Measurements from ENCODE around the gene ULBP3.
"Not testable (repeated sequence)": the region's sequence is repeated elsewhere in the genome, so short reads cannot be mapped to it uniquely, and the experiment has no call there.

ULBP3 gene

DNA sequence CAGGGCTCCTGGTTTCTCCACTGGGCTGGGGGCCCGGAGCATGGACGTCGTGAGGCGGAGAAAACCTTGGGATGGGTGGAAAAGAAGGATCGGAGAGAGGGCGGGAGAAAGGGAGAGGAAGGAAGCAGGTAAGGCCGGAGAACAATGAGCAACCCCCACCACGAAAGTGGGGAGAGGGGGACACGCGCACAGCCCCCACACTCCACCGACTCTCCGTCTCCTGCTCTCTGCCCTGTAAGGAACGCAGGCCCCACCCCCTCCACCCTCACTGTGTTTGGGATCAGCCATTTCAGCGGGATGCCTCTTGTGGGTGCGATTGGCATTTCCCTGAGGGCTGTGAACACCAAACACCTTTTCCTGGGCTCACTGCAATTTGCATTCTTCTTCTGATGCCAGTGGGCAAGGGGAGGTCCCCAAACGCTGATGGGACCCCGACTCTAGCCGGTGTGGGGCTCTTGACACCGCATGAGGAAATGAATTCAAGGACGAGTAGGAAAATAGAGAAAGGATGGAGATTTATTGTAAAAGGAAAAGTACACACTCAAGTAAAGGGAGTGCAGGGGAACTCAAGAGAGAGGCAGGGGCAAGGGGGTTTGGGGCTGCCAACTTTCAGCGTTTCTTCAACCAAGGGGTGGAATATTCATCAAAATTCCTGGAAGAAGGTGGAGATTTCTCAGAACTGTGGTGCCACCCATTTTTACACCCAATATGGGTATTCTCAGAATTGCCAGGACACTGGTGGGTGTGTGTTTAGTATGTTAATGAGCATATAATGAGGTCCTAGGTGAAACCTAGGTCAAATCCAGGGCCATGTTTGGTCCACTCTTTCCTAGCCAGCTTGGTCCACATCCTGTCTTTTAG lies 30.5 kb downstream of the ULBP3 start:
- no peak for DNase-seq

DNA sequence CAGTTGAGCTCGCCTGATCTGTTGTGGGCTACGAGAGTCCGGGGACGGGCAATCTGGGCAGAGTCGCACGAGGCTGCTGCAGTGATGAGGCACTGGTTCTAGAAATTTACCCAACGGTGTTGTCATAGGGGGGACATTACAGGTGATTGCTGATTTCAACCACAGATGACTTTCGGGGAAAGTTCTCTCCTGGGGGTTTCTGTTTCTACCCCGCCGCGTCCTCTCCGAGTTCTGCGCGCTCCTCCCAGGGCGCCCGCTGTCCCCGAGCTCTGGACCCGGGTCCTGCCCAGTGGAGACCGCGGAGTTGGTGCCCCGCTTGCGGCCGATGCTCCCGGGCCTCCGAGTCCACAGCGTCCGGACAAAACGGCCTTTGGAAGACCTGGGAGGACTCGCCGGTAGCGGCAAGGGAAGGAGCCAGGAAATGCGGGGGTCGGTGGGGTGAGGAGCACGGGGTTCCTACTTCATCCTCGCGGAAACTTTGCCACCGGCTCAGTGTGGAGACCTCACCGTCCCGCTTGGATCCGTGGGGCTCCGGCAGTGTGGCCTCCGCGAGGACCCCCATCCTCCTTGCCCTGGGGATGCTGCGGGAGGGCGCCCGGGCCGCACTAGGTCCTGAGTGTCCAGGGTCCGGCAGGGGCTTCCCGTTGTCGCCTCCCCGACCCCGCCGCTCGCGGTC lies 31.3 kb downstream of the ULBP3 start:
- DNase-seq = no peak

DNA sequence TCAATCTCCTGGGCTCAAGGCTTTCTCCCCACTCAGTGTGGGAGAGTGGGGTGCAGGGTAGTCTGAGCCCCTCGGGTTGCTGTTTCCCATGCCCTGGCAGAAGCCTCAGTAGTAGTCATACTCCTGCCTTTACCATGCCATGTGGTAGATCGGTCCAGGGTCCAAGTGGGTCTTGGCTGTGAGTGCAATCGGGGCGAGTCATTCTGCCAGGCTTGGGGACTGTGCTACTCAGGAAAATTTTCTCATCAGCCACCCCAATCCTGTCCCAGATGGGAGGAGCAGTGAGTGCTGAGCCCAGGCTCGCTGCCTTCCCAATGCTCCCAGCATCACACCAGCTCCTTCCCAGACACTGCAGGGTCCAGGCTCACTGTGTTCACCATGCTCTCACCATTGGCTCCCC lies 32.8 kb downstream of the ULBP3 start:
- DNase-seq = no peak

DNA sequence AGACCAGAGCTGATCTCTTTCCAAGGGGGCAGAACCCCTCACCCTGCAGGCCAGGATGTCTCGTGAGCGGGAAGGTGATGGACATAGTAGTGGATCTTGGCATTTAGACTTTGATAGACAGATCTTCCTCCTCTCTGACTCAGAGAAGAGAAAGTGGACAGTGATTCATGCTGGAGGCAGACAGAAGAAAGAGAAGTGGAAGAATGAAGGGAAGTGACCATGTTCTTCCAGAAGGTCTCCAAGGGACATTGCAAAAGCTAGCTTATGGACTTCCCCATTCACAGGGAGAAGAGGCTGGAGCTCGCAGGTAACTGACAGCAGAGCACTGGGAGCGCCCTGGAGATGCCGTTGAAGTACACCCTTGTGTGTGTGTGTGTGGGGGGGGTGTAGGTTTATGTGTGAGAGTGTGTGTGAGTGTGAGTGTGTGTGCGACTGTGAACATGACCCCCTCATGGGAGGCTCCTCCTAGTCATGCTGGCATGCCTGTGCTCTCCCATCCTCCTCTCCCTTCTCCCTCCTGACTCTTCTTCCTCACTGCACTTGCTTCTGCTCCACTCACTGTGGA lies 35.6 kb downstream of the ULBP3 start:
- DNase-seq = no peak

DNA sequence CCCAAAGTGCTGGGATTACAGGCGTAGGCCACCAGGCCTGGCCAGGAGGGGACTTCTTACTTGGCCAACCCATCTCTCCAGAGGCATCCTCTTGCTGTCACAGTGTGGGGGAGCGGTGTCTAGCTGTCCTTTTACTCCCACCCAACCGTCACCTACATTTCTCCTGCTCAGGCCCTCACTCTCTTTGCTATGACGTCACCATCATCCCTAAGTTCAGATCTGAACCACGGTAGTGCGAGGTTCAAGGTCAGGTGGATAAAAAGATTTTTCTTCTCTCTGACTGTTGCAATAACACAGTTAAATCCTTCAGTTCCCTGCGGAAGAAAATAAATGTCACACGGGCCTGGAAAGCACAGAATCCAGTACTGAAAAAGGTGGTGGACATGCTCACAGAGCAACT lies 36.3 kb downstream of the ULBP3 start:
- no peak for DNase-seq

DNA sequence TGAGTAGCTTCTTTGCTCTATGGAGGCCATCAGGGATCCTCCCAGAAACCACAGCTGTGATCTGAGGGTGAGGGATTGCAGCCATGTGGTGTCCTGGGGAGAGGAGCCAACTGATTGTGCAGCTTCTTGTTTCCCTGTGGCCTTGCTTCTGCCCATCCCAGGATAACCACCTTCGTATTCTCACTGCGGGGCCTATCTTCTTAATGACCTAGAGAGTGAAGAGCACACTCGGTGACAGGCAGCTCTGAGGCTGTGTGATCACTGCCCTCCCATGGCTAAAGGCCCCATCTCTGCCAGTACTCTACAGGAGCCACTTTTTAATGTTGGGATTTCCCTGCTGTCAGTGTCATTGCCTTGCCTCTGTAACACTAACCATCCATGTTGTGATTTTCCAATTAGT lies 38.3 kb downstream of the ULBP3 start:
- no peak for DNase-seq

DNA sequence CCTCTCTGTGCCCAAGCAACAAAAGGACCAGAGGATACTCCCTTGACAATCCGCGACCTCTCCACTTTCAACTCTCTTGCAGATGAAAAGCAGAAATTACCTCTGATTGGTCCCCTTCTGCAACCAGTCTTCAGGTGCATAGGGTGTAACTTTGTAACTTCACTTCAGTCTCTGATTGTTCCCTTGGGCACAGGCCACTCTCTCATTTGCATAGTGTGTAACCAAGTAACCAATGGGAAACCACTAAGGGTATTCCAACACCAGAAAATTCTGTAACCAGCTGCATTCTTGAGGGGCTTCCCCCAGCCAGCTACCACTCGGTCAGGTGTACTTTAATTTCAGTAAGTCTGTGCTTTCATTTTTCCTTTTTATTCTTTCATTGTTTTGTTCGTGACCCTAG lies 39.2 kb downstream of the ULBP3 start:
- DNase-seq = no peak

DNA sequence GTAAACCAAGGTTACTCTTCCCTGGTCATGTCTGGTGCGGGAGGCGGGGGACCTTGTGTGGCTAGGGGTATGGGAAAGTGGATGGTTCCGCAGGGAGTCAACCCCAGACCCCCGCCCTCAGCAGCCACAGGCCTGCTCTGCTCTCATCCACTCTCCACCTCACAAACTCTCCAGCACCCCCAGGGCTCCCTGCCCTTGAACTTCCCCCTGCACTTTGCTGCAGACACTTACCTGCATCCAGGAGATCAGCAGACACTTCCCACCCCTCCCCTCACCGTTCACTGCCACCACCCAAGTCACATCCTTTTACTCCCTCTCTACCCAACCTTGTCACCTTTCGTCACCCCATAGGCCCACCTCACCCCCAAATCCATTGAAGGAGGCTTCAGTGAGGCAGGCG lies 39.6 kb downstream of the ULBP3 start:
- DNase-seq = no peak

DNA sequence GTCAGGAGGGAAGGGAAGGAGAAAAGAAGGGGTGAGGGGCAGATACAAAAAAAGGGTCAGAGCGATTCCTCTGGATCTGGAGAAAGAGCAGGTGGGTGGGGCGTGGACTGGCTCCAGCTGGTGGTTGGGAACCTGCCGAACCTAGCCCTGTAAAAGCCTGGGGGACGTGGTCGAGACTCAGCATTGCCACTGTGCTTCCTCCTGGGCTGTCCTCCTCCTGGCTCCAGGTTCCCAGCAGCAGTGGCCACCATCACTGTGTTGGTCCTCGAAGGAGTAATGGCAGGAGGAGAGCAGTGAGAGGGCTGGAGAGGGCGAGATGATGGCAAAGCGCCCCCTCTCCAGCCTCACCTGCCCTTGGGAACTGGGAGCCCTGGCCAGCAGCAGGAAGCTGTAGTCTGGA lies 40.1 kb downstream of the ULBP3 start:
- no peak for DNase-seq

DNA sequence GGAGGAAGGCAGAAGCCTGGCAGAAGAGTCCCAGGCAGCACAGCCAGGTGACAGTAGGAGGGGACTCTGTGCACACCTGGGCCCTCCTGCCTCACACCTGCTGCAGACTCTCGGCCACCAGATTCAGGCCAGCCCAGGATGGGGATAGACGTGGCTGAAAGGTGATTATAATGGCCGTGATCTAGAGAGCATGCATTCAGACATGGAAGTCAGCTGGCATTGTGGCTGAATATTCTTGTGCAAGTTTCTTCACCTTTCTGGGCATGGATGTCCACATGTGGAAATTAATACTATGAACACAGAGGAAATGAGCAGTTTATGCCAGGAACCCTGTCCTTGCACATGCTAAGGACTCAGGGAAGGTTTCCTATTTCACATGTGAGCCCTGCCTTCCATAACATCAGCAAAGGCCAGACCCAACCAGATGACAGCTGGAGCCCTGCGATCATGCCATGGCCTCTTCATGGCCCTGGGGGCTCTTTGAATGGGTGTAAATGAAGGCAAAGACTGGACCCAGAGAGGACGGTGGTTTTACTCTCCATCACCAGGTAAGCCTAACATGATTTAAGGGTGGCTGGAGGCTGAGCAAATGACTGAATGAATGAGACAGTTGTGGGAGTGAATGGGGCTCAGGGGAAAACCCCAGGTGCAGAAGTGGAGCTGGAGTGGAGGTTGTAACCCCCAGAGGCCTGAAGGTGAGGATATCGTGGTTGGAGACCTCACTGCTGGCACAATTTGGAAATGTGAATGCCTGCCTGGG lies 40.9 kb downstream of the ULBP3 start:
- DNase-seq = no peak

DNA sequence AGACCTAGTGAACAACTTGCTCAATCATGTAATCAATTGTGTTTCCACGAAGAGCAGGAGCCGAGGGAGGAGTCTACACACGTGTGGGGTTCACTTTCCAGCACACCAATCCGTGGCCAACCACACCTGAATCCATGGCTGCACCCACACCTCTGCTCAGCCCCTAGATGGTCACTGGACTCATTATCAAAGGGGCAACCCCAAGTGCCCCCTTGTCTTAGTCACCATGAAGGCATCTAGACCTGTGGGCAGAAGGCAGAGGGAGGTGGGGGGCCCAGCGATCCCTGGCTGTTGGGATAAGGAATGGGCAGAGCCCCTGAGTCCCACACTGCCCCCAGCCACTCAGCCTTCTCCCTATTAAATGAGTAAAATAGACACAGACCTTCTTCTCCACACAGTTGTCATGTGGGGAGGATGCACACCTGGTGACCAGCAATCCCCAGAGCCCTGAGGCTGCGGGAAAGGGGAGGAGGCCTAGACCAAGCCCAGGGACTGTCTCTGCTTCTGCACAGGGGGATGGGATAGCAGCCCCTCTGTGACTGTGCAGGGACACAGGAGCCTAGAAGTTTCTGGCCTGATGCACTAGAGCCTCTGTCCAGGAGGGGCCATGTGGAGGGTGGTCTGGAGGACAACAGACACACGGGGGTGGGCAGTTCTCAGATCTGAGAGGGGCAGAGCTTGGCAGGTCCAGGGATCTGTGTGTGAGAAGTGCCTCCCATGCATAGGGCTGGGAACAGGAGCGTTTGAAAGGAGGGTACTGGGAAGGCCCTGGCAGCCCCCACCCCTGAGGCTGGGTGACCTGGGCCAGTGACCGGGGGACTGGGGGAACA lies 41.7 kb downstream of the ULBP3 start:
- no peak for DNase-seq

DNA sequence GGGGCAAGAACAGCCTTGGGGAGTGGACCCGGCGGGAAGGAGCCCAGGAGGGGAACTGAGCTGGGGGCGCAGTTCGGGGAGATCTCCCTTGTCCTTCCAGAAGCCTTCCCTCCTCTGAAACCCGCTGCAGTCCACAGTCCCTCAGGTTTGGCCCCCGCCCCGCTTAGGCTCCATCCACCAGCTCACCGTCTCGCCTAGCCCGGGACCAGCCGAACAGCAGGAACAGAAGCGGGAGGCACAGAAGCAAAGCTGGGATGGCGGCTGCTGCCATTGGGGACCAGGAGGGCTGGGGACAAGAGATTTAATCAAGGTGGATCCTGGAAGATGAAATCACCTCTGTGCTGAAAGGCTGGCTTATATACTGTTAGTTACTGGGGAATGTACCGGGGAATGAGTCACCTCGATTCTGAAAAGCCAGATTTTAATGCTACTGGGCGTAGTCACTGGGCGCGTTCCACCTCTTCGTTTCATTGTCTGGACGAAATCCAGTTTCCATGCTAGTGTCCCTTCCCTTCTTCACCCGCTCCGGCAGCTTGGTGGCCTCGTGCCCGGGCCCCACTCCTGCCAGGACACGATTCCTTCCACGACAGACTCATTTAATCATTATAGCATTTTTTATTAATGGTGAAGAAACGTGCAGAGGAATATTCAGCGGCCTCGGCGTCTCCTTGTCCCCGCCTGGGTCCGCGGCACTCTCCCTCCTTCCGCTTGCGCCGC lies 43.6 kb downstream of the ULBP3 start, which contains the start of gene RAET1L:
Gene RAET1L (minus strand): TSS at position 332 of the 717 bp plus-strand sequence. CDS start 61 bp downstream, at position 271.
- DNase-seq = no peak

DNA sequence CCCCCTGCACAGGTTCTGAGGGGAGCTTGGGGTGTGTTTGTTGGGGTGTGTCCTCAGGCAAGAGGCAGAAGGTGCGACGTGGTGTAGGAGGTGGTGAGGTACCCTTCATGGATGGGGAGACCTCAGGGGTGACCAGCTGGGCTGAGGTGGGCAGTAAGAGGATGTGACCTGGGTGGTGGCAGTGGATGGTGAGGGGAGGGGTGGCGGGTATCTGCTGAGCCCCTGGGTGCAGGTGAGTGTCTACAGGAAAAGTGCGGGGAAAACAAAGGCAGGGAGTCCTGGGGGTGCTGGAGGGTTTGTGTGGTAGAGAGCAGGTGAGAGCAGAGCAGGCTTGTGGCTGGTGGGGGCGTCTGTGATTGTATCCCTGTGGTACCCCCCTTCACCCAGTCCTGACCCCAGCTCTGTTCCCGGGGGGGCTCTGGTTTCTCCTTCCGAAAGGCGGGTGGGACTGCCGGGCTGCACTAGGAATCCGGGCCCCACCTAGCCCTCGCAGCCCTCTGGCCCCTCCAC lies 44.2 kb downstream of the ULBP3 start:
- no peak for DNase-seq

DNA sequence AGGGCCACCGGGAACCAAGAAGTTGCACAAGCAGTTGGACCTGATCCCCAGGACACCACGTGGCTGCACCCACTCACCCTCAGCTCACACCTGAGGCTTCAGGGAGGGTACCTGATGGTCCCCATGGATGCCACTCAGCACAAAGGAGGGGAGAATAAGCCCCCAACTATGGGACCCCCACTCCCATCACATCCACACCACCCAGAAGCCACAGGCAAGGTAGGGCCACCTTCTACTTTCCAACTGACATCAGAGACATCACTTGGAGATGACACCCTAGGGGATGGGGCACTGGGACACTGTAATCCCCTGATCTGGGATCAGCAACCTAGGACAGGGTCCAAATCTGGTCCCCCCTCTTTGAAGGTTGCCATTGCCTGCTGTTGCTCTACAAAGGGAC lies 44.9 kb downstream of the ULBP3 start:
- not testable (repeated sequence) for DNase-seq

DNA sequence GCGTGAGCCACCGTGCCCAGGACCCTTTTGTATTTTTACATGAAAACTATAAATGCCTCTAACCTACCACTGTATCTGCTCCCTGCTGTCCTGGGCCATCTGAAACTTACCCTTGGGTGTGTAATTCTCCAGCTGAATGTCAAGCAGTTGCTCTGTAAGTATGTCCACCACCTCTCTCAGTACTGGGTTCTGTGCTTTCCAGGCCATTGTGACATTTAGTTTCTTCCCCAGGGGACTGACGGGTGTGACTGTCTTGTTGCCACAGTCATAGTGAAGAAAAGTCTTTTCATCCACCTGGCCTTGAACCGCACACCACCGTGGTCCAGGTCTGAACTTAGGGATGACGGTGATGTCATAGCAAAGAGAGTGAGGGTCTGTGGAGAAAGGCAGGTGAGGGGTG lies 47.1 kb downstream of the ULBP3 start:
- not testable (repeated sequence) for DNase-seq

DNA sequence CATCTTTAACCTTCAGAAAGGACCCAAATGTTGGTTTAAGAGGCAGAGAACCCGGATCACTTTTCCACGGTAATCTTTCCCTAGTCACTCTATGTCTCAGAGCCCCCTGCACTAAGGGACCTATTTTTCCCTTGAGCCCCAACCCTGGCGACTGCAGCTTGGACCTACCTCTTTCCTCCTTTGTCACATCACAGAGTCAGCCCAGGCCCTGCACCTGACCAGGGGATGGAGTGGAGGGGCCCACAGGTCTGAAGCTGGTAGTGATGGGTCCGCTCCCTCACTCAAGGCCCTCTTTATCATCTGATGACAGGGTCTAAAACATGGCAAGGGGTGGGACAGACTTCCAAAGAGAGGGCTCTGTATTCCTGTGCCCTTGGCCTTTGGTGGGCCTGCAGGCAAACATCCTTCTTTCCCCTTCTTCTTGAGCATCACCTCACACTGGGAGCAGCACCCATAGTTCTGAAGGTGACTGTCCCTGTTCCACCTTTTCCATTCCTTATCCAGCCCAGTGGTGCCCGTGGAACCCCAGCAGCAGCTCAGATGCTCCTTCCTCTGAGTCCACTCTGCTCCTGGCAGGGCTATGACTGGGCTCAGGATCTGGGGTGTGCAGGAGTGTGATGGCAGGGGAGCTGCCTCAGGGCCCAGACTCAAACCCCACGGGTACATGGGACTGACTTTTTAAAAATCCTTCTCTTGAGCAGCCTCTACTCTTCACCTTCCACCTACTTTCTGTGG lies 49.9 kb downstream of the ULBP3 start:
- no peak for DNase-seq

DNA sequence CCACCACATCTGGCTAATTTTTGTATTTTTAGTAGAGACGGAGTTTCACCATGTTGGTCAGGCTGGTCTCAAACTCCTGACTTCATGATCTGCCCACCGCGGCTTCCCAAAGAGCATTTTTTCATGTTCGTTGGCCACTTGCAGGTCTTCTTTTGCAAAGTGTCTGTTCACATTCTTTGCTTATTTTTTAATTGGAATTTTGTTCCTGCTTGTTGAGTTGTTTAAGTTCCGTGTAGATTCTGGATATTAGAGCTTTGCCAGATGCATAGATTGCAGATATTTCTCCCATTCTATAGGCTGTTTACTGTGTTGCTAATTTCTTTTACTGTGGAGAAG lies 51.8 kb downstream of the ULBP3 start:
- DNase-seq = not testable (repeated sequence)

DNA sequence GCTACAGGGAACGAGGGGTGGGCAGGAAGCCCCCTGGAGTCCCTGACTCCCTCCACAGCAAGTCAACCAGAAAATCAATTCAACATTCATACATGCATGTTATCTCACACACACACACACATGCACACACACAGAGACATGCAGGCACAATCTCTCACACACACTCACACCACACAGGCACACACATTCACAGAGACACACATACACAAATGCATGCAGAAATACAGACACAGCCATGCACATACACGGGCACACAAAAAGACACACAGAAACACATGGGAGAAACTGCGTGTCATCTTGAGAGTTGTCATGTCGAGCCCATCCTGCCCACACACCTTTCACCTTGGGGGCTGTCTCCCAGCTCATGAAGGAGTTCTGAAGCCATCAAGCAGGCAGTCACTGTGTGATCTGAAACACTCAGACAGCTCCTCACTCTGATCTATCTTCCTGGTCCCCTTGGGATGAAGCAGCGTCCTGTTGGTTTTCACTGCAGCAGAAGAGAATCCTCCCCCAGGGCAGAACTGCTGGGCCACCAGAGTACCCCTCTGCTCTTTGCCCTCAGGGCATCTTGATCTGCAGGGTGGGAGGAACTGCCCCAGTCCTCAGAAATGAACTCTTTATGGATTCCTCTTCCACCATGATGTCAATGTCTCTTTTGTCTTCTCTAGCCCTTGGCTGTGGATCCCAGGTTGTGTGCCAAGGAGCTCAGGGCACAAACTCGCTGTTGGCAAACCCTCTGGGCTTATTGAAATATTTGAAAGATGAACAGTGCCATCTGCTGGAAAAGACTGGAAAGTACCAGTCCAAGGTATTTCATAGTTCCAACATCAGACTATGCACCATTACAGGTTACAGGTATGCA lies 52.4 kb downstream of the ULBP3 start:
- peak; percentile 67 for DNase-seq

DNA sequence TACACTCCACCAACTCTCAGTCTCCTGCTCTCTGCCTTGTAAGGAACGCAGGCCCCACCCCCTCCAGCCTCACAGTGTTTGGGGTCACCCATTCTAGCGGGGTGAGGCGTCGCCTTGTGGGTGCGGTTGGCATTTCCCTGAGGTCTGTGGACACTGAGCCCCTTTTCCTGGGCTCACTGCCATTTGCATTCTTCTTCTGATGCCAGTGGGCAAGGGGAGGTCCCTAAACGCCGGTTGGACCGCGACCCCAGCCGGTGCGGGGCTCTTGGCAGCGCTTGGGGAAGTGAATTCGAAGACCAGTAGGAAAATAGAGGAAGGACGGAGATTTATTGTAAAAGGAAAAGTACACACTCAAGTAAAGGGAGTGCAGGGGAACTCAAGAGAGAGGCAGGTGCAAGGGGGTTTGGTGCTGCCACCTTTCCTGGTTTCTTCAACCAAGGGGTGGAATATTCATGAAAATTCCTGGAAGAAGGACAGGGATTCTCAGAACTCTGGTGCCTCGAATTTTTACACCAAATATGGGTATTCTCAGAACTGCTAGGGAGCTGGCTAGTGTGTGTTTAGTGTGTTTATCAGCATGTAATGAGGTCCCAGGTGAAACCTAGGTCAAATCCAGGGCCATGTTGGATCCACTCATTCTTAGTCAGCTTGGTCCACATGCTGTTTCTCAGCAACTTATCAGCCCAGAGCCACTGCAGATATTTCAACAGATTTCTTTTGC lies 53.5 kb downstream of the ULBP3 start:
- not testable (repeated sequence) for DNase-seq

All from central memory CD4-positive, alpha-beta T cell (primary cell).